ENCODE measurements around the gene SULF2. TPM values are rescaled to one million over a fixed set of nuclear protein-coding genes. Genes with fewer than 3 reads are reported as not detected.
A peak's percentile ranks its signal among the peaks of the same experiment; 100 is the strongest.
"Not testable (repeated sequence)": the region's sequence is repeated elsewhere in the genome, so short reads cannot be mapped to it uniquely, and the experiment has no call there.

The SULF2 gene
- total RNA-seq (2022) (48.6 and 66.1 TPM in 2 replicates), Bru-seq, nascent RNA (percentile 51 among the genes with signal in this experiment), BruChase-seq, experiment 1, labeled RNA remaining after a 2-hour chase (percentile 55 among the genes with signal in this experiment), BruChase-seq, experiment 2, labeled RNA remaining after a 6-hour chase (percentile 59 among the genes with signal in this experiment)
- long read RNA-seq, full-length matches to known transcripts = 7 of 113 reads
- long read RNA-seq, partial matches to known transcripts = 24 of 113 reads
- long read RNA-seq, other reads (novel, unspliced or antisense) = 82 of 113 reads

DNA sequence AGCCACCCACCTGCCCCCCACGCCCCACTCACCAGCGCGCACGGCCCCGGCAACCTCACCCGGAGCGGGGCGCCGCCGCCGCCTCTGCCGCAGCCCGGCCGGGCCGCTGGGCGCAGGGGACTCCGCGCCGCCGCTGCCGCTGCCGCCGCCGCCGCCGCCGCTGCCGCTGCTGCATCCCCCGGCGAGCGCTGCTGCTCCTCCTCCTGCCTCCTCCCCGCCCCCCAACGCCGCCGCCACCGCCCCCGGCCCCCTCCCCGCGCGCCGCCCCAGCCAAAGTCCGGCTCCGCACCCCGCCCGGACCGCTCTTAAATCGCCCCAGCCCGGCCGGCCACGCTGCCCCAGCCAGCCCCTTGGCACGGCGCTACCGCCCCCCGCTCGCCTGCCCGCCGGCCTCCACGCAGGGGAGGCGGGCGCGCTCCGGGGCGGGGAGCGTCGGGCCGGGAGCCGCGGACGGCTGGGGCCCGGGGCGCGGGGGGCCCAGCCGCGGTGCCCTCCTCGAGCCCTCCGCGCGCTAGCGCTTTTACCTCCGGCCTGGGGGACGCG lies at the start of gene SULF2:
TSS of gene SULF2 (minus strand) at position 171 of the 543 bp plus-strand sequence. CDS start 28,118 bp downstream, outside the sequence.
- Mint-ChIP-seq H3K27ac (ENCODE audit: unreplicated experiment) (peak within 1 kb of the TSS; percentile 85), H3K4me3 (ENCODE audit: unreplicated experiment) (peak within 1 kb of the TSS; percentile 96), H3K36me3 (ENCODE audit: insufficient read depth, unreplicated experiment) (peaks cover 9% of the 10 kb centered on the region), H3K4me1 (ENCODE audit: low read depth, unreplicated experiment) (peaks cover 34% of the 10 kb centered on the region), H3K9me3 (ENCODE audit: unreplicated experiment) (no peaks in the 10 kb centered on the region), H3K27me3 (ENCODE audit: insufficient read depth, unreplicated experiment) (peaks cover 2% of the 10 kb centered on the region)
- Histone ChIP-seq H3K27me3 (replicated peaks; ENCODE audit: control insufficient read depth, insufficient read depth, low read length) (no peaks in the 10 kb centered on the region), H3K36me3 (ENCODE audit: control insufficient read depth, insufficient read depth, low read length) (no peaks in the 10 kb centered on the region), H3K9me3 (no peaks in the 10 kb centered on the region), H3K4me1 (peaks cover 19% of the 10 kb centered on the region), H3K4me3 (ENCODE audit: low read depth, low read length) (peak within 1 kb of the TSS; percentile 55)
- DNase-seq = peak; percentile 80 to 84
- ChIA-PET POLR2A (interaction anchor here (1.7 kb wide), 1 partner anchor 511 kb away, joined by 14 read pairs; no protein-coding TSS in a partner anchor), CTCF (interaction anchor here (0.6 to 2.3 kb wide), 12 partner anchors 24 to 835 kb away, joined by 3 to 80 read pairs (median 5); no protein-coding TSS in a partner anchor)
- BruUV-seq (replicated peaks) = no TSS peak
- intact Hi-C loops (cut with micrococcal nuclease; ENCODE audit: unreplicated experiment) = loop anchor here (5.0 to 10.0 kb wide), 2 partner anchors 123 to 169 kb away; no protein-coding TSS in a partner anchor
- TF ChIP-seq CTCF (IDR thresholded peaks at IDR 0.05; ENCODE audit: insufficient read depth in 1 of 2, low read depth in 1 of 2, low read length in 1 of 2, severe bottlenecking in 1 of 2, unreplicated experiment in 1 of 2) = no peak

DNA sequence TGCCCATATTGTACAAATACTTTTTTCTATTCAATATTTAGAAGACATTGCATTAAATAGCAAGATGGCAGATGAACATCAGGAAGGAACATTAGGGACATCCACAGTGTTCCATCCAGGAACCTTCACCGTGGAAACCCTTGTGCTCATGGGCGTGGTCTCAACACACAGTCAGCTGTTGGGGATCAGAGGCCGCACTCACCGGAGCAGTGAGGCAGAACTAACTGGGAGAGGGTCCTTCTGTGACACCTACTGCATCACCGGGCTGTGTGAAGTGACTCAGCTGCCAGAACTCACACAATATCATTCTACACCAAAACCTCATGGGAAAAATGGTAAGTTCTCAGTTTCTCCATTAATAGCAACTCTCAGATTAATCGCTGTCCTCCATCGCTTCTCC lies 46.4 kb upstream of the SULF2 start:
- intact Hi-C loops (cut with micrococcal nuclease; ENCODE audit: unreplicated experiment); H3K27me3 ChIP-seq (replicated peaks; ENCODE audit: control insufficient read depth, insufficient read depth, low read length); H3K4me1 ChIP-seq; H3K9me3 ChIP-seq; POLR2A ChIA-PET; H3K36me3 ChIP-seq (ENCODE audit: control insufficient read depth, insufficient read depth, low read length); H3K4me3 Mint-ChIP-seq (ENCODE audit: unreplicated experiment); BruUV-seq (replicated peaks); H3K27me3 Mint-ChIP-seq (ENCODE audit: insufficient read depth, unreplicated experiment); H3K36me3 Mint-ChIP-seq (ENCODE audit: insufficient read depth, unreplicated experiment); H3K4me1 Mint-ChIP-seq (ENCODE audit: low read depth, unreplicated experiment); H3K9me3 Mint-ChIP-seq (ENCODE audit: unreplicated experiment); DNase-seq; CTCF ChIA-PET; H3K27ac Mint-ChIP-seq (ENCODE audit: unreplicated experiment); H3K4me3 ChIP-seq (ENCODE audit: low read depth, low read length): not testable (repeated sequence)

- DNase-seq; H3K4me3 ChIP-seq (ENCODE audit: low read depth, low read length); H3K9me3 ChIP-seq; H3K27ac Mint-ChIP-seq (ENCODE audit: unreplicated experiment); H3K9me3 Mint-ChIP-seq (ENCODE audit: unreplicated experiment); H3K4me1 Mint-ChIP-seq (ENCODE audit: low read depth, unreplicated experiment); BruUV-seq (replicated peaks); intact Hi-C loops (cut with micrococcal nuclease; ENCODE audit: unreplicated experiment); H3K36me3 ChIP-seq (ENCODE audit: control insufficient read depth, insufficient read depth, low read length); H3K27me3 ChIP-seq (replicated peaks; ENCODE audit: control insufficient read depth, insufficient read depth, low read length); POLR2A ChIA-PET; H3K4me1 ChIP-seq; CTCF ChIA-PET; H3K4me3 Mint-ChIP-seq (ENCODE audit: unreplicated experiment); H3K36me3 Mint-ChIP-seq (ENCODE audit: insufficient read depth, unreplicated experiment): not testable (repeated sequence)
- peaks cover 10% of the 10 kb centered on the region for H3K27me3 Mint-ChIP-seq (ENCODE audit: insufficient read depth, unreplicated experiment)
These were observed 41.4 kb upstream of the SULF2 start for GRCh38 chr20:47826716-47827115.

GRCh38 chr20:47826006-47826405 lies 40.7 kb upstream of the SULF2 start:
- H3K4me1 ChIP-seq; H3K4me3 ChIP-seq (ENCODE audit: low read depth, low read length); CTCF ChIA-PET; intact Hi-C loops (cut with micrococcal nuclease; ENCODE audit: unreplicated experiment); H3K27me3 ChIP-seq (replicated peaks; ENCODE audit: control insufficient read depth, insufficient read depth, low read length); POLR2A ChIA-PET; H3K9me3 Mint-ChIP-seq (ENCODE audit: unreplicated experiment); H3K9me3 ChIP-seq; BruUV-seq (replicated peaks); H3K36me3 ChIP-seq (ENCODE audit: control insufficient read depth, insufficient read depth, low read length); H3K4me3 Mint-ChIP-seq (ENCODE audit: unreplicated experiment); H3K27ac Mint-ChIP-seq (ENCODE audit: unreplicated experiment); H3K36me3 Mint-ChIP-seq (ENCODE audit: insufficient read depth, unreplicated experiment); H3K4me1 Mint-ChIP-seq (ENCODE audit: low read depth, unreplicated experiment): not testable (repeated sequence)
- H3K27me3 Mint-ChIP-seq (ENCODE audit: insufficient read depth, unreplicated experiment) = peaks cover 10% of the 10 kb centered on the region
- DNase-seq = peak in 1 of 2 experiments; percentile 32

Data from Caco-2 (cell line).